Stimulated activated CD8-positive, alpha-beta memory T cell treated with anti-CD3 and anti-CD28 coated beads, Interleukin-2, amount 100 ng/mL, for 48 hours (primary cell): ENCODE measurements around the gene AVL9.
"Not testable (repeated sequence)": the region's sequence is repeated elsewhere in the genome, so short reads cannot be mapped to it uniquely, and the experiment has no call there.

Experiments used
- DNase-seq, 2 donors: peaks; one replicate each; pipeline ENCODE4 v3.0.0-alpha.2; 2020; ENCODE audit warnings: low read depth in 2 of 2

Gene AVL9

DNA sequence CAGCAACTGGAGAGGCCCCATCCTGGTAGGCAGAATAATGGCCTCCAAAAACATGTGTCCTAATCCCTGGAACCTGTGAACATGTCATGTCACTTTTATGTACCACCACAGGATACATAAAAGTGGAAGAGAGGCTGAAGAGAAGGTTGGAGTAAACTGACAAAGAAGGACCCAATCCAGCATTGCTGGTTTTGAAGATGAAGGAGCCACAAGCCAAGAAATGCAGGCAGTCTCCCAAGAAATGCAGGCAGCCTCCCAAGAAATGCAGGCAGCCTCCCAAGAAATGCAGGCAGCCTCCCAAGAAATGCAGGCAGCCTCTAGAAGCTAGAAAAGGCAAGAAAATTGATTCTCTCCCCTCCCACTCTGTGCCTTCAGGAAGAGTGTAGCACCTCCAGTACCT, 142.3 kb downstream of the AVL9 start:
- not testable (repeated sequence) for DNase-seq
